ENCODE measurements around the gene PLEKHD1. TPM values are rescaled to one million over a fixed set of nuclear protein-coding genes. Genes with fewer than 3 reads are reported as not detected.
"Not testable (repeated sequence)": the region's sequence is repeated elsewhere in the genome, so short reads cannot be mapped to it uniquely, and the experiment has no call there.

Gene PLEKHD1
- total and polyA plus RNA-seq, 5 donors from 2014 or later, result 0.05 to 0.25 (median 0.18) TPM; not detected in 2

- Mint-ChIP-seq H3K36me3 (no peaks in the 10 kb centered on the region), H3K27ac (no peak overlapping the region), H3K27me3 (peaks cover 38% of the 10 kb centered on the region), H3K9me3 (peaks cover 0 to 2% (median 0%) of the 10 kb centered on the region in 7 donors), H3K4me1 (no peaks in the 10 kb centered on the region), H3K4me3 (no peak overlapping the region)
- Histone ChIP-seq H3K27me3 (ENCODE audit: control insufficient read depth, insufficient read depth, low read length) (peaks cover 2% of the 10 kb centered on the region), H3K4me3 (ENCODE audit: low read depth, low read length) (no peak overlapping the region), H3K36me3 (ENCODE audit: control insufficient read depth, insufficient read depth, low read length) (no peaks in the 10 kb centered on the region), H3K4me1 (ENCODE audit: control insufficient read depth, insufficient read depth, low read length, poor library complexity, severe bottlenecking) (no peaks in the 10 kb centered on the region), H3K9me3 (ENCODE audit: control insufficient read depth in 2 of 2, low read length in 2 of 2) (no peaks in the 10 kb centered on the region), H3K27ac (ENCODE audit: insufficient read depth, low read length, poor library complexity, severe bottlenecking) (no peak overlapping the region)
- ATAC-seq (ENCODE audit: low read depth in 2 of 2) (no peak), DNase-seq (no peak)
Measured at GRCh38 chr14:69491193-69491592, 6.7 kb downstream of the PLEKHD1 start.

DNA sequence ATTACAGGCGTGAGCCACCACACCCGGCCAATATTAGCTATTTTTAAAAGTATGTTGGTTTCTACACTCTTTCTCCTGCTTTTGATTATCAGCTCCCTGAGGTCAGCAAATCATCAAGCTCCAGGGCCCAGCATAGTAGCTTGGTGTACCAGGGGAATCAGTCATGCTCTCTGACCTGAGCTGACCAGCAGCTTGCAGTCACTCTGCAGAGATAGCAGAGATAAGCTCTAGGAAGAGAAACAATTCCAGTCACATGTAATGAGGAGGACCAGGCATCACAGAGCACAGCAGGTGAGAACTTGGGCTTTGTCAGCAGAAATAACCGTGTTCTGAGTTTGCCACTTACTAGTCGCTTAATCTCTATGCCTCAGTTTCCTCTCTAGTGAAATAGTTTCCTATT lies 8.5 kb downstream of the PLEKHD1 start:
- no peak overlapping the region for H3K27ac ChIP-seq (ENCODE audit: insufficient read depth, low read length, poor library complexity, severe bottlenecking)
- Mint-ChIP-seq H3K4me3 (no peak overlapping the region), H3K4me1 (no peaks in the 10 kb centered on the region), H3K27me3 (peaks cover 36% of the 10 kb centered on the region), H3K9me3 (peaks cover 0 to 2% (median 0%) of the 10 kb centered on the region in 7 donors), H3K36me3 (no peaks in the 10 kb centered on the region), H3K27ac (no peak overlapping the region)
- no peaks in the 10 kb centered on the region for H3K9me3 ChIP-seq (ENCODE audit: control insufficient read depth in 2 of 2, low read length in 2 of 2)
- no peaks in the 10 kb centered on the region for H3K4me1 ChIP-seq (ENCODE audit: control insufficient read depth, insufficient read depth, low read length, poor library complexity, severe bottlenecking)
- no peaks in the 10 kb centered on the region for H3K27me3 ChIP-seq (ENCODE audit: control insufficient read depth, insufficient read depth, low read length)
- DNase-seq (no peak), ATAC-seq (ENCODE audit: low read depth in 2 of 2) (no peak)
- H3K36me3 ChIP-seq (ENCODE audit: control insufficient read depth, insufficient read depth, low read length), result no peaks in the 10 kb centered on the region
- H3K4me3 ChIP-seq (ENCODE audit: low read depth, low read length), result no peak overlapping the region

DNA sequence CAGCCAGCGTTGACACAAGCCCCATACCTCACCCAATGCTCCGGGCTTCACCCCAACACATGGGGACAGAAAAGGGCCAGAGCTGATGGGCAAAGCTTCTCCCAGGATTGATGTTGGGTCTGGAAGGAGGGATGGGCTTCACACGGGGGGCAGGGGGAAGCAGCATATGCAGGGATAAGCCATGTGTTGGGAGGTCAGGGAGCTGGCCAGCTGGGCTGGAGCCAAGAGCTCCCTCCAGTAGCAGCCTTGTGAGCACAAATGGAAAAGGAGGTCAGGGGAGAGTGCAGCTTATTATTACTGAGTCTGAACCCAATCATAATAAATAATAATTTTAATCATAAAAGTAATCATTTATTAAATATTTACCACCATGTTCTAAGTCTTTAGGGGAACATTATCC lies 9.3 kb downstream of the PLEKHD1 start:
- Mint-ChIP-seq H3K27me3 (peaks cover 32% of the 10 kb centered on the region), H3K27ac (no peak overlapping the region)
- no peak for ATAC-seq (ENCODE audit: low read depth in 2 of 2)

GRCh38 chr14:69495341-69495921 lies 10.9 kb downstream of the PLEKHD1 start:
- peaks cover 25% of the 10 kb centered on the region for H3K27me3 Mint-ChIP-seq
- peaks cover 0 to 2% (median 0%) of the 10 kb centered on the region in 4 donors for H3K4me1 Mint-ChIP-seq
- DNase-seq (no peak), ATAC-seq (ENCODE audit: low read depth in 2 of 2) (no peak)
- Histone ChIP-seq H3K4me3 (ENCODE audit: low read depth, low read length) (no peak overlapping the region), H3K36me3 (ENCODE audit: control insufficient read depth, insufficient read depth, low read length) (no peaks in the 10 kb centered on the region), H3K27me3 (ENCODE audit: control insufficient read depth, insufficient read depth, low read length) (no peaks in the 10 kb centered on the region), H3K4me1 (ENCODE audit: control insufficient read depth, insufficient read depth, low read length, poor library complexity, severe bottlenecking) (no peaks in the 10 kb centered on the region), H3K9me3 (ENCODE audit: control insufficient read depth in 2 of 2, low read length in 2 of 2) (no peaks in the 10 kb centered on the region), H3K27ac (ENCODE audit: insufficient read depth, low read length, poor library complexity, severe bottlenecking) (no peak overlapping the region)
- H3K9me3 Mint-ChIP-seq, result peaks cover 0 to 2% (median 0%) of the 10 kb centered on the region in 7 donors
- no peak overlapping the region for H3K27ac Mint-ChIP-seq
- no peaks in the 10 kb centered on the region for H3K36me3 Mint-ChIP-seq
- no peak overlapping the region for H3K4me3 Mint-ChIP-seq

More for the DNA sequence above, 9.3 kb downstream of the PLEKHD1 start:
- no peak overlapping the region for H3K4me3 ChIP-seq (ENCODE audit: low read depth, low read length)
- no peaks in the 10 kb centered on the region for H3K27me3 ChIP-seq (ENCODE audit: control insufficient read depth, insufficient read depth, low read length)
- no peak overlapping the region for H3K27ac ChIP-seq (ENCODE audit: insufficient read depth, low read length, poor library complexity, severe bottlenecking)
- no peaks in the 10 kb centered on the region for H3K36me3 Mint-ChIP-seq
- H3K9me3 ChIP-seq (ENCODE audit: control insufficient read depth in 2 of 2, low read length in 2 of 2), result no peaks in the 10 kb centered on the region
- no peak overlapping the region for H3K4me3 Mint-ChIP-seq
- DNase-seq, result no peak
- peaks cover 0 to 2% (median 0%) of the 10 kb centered on the region in 4 donors for H3K4me1 Mint-ChIP-seq
- no peaks in the 10 kb centered on the region for H3K4me1 ChIP-seq (ENCODE audit: control insufficient read depth, insufficient read depth, low read length, poor library complexity, severe bottlenecking)
- H3K36me3 ChIP-seq (ENCODE audit: control insufficient read depth, insufficient read depth, low read length), result no peaks in the 10 kb centered on the region
- peaks cover 0 to 2% (median 0%) of the 10 kb centered on the region in 7 donors for H3K9me3 Mint-ChIP-seq

GRCh38 chr14:69497866-69498265 lies 13.3 kb downstream of the PLEKHD1 start:
- H3K27me3 ChIP-seq (ENCODE audit: control insufficient read depth, insufficient read depth, low read length); H3K36me3 ChIP-seq (ENCODE audit: control insufficient read depth, insufficient read depth, low read length); H3K4me3 Mint-ChIP-seq; H3K27ac Mint-ChIP-seq; H3K9me3 Mint-ChIP-seq; H3K4me3 ChIP-seq (ENCODE audit: low read depth, low read length); H3K4me1 Mint-ChIP-seq; H3K9me3 ChIP-seq (ENCODE audit: control insufficient read depth in 2 of 2, low read length in 2 of 2); H3K27ac ChIP-seq (ENCODE audit: insufficient read depth, low read length, poor library complexity, severe bottlenecking); ATAC-seq (ENCODE audit: low read depth in 2 of 2); DNase-seq; H3K4me1 ChIP-seq (ENCODE audit: control insufficient read depth, insufficient read depth, low read length, poor library complexity, severe bottlenecking); H3K36me3 Mint-ChIP-seq: not testable (repeated sequence)
- H3K27me3 Mint-ChIP-seq, result peaks cover 23% of the 10 kb centered on the region

DNA sequence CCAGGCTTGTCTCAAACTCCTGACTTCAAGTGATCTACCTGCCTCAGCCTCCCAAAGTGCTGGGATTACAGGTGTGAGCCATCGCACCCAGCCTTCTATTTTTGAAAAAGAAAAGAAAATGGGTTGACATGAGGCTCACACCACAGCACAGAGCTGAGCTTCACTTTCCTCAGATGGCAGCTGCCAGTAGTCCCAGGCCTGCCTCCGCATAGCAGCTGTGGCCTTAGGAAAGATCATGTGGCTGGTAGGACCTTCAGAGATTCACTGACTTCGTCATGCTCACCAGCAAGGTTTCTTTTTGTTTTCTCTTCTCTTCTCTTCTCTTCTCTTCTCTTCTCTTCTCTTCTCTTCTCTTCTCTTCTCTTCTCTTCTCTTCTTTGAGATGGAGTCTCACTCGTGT lies 13.8 kb downstream of the PLEKHD1 start:
- not testable (repeated sequence) for DNase-seq; H3K27me3 ChIP-seq (ENCODE audit: control insufficient read depth, insufficient read depth, low read length); H3K4me3 Mint-ChIP-seq; H3K4me1 Mint-ChIP-seq; H3K9me3 Mint-ChIP-seq; H3K36me3 ChIP-seq (ENCODE audit: control insufficient read depth, insufficient read depth, low read length); H3K9me3 ChIP-seq (ENCODE audit: control insufficient read depth in 2 of 2, low read length in 2 of 2); H3K27ac Mint-ChIP-seq; ATAC-seq (ENCODE audit: low read depth in 2 of 2); H3K27ac ChIP-seq (ENCODE audit: insufficient read depth, low read length, poor library complexity, severe bottlenecking); H3K4me1 ChIP-seq (ENCODE audit: control insufficient read depth, insufficient read depth, low read length, poor library complexity, severe bottlenecking); H3K4me3 ChIP-seq (ENCODE audit: low read depth, low read length); H3K36me3 Mint-ChIP-seq
- H3K27me3 Mint-ChIP-seq, result peaks cover 23% of the 10 kb centered on the region

DNA sequence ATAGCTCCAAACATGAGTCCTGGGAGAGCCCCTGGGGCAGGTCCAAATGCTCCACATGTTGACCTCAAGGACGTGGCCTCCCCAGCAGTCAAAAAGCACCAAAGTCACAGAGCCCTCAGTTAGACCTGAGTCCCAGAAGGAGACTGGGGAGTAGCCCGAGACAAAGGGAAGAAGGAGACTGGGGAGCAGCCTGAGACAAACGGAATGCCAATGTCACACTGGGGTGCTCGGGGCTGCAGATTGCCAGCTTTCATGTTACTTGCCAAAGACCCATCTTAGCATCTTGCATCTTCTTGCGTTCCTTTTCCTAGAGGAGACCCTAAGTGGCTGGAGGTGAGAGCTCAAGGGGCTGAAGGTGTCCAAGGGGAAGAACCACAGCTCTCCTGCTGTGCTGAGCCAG lies 14.9 kb downstream of the PLEKHD1 start:
- Histone ChIP-seq H3K4me1 (ENCODE audit: control insufficient read depth, insufficient read depth, low read length, poor library complexity, severe bottlenecking) (no peaks in the 10 kb centered on the region), H3K9me3 (ENCODE audit: control insufficient read depth in 2 of 2, low read length in 2 of 2) (no peaks in the 10 kb centered on the region), H3K4me3 (ENCODE audit: low read depth, low read length) (no peak overlapping the region), H3K27ac (ENCODE audit: insufficient read depth, low read length, poor library complexity, severe bottlenecking) (no peak overlapping the region), H3K27me3 (ENCODE audit: control insufficient read depth, insufficient read depth, low read length) (no peaks in the 10 kb centered on the region), H3K36me3 (ENCODE audit: control insufficient read depth, insufficient read depth, low read length) (no peaks in the 10 kb centered on the region)
- no peak for ATAC-seq (ENCODE audit: low read depth in 2 of 2)
- H3K9me3 Mint-ChIP-seq, result peaks cover 0 to 2% (median 0%) of the 10 kb centered on the region in 7 donors
- H3K27me3 Mint-ChIP-seq, result peaks cover 23% of the 10 kb centered on the region
- no peak overlapping the region for H3K27ac Mint-ChIP-seq
- no peak overlapping the region for H3K4me3 Mint-ChIP-seq
- DNase-seq, result no peak
- H3K36me3 Mint-ChIP-seq, result no peaks in the 10 kb centered on the region
- peaks cover 0 to 2% (median 0%) of the 10 kb centered on the region in 4 donors for H3K4me1 Mint-ChIP-seq

GRCh38 chr14:69500096-69500495 lies 15.6 kb downstream of the PLEKHD1 start:
- peaks cover 23% of the 10 kb centered on the region for H3K27me3 Mint-ChIP-seq
- no peaks in the 10 kb centered on the region for H3K36me3 Mint-ChIP-seq
- no peak overlapping the region for H3K27ac Mint-ChIP-seq
- H3K9me3 Mint-ChIP-seq, result peaks cover 0 to 2% (median 0%) of the 10 kb centered on the region in 7 donors
- ATAC-seq (ENCODE audit: low read depth in 2 of 2) (no peak), DNase-seq (no peak)
- Histone ChIP-seq H3K9me3 (ENCODE audit: control insufficient read depth in 2 of 2, low read length in 2 of 2) (no peaks in the 10 kb centered on the region), H3K4me1 (ENCODE audit: control insufficient read depth, insufficient read depth, low read length, poor library complexity, severe bottlenecking) (no peaks in the 10 kb centered on the region), H3K27me3 (ENCODE audit: control insufficient read depth, insufficient read depth, low read length) (no peaks in the 10 kb centered on the region), H3K27ac (ENCODE audit: insufficient read depth, low read length, poor library complexity, severe bottlenecking) (no peak overlapping the region), H3K4me3 (ENCODE audit: low read depth, low read length) (no peak overlapping the region), H3K36me3 (ENCODE audit: control insufficient read depth, insufficient read depth, low read length) (no peaks in the 10 kb centered on the region)
- H3K4me3 Mint-ChIP-seq, result no peak overlapping the region
- H3K4me1 Mint-ChIP-seq, result peaks cover 0 to 2% (median 0%) of the 10 kb centered on the region in 4 donors

Measured in CD4-positive, CD25-positive, alpha-beta regulatory T cell (primary cell).